Activated CD8-positive, alpha-beta T cell treated with anti-CD3 and anti-CD28 coated beads, Interleukin-2, amount 10 ng/mL, durations not matched to agents 7 days and 5 days (primary cell): ENCODE results near the gene SLC7A10. TPM values are rescaled to one million over a fixed set of nuclear protein-coding genes. Genes with fewer than 3 reads are reported as not detected.

Experiments
- ATAC-seq: fragments of 150-1000 bp; cut with Tn5 transposase; one replicate; pipeline ENCODE4 v1.10.0; 2021; ENCODE audit warnings: moderate library complexity
- CTCF ChIA-PET: fragments of 350-600 bp; sonication (Branson Sonifier 250); formaldehyde crosslinking; loops from one replicate; lab custom pipeline; 2021; ENCODE audit warnings: antibody characterized with exemption; lab: Charles Lee
- POLR2A ChIA-PET: fragments of 350-600 bp; sonication (Branson Sonifier 250); formaldehyde crosslinking; loops from one replicate; lab custom pipeline; 2021; ENCODE audit warnings: antibody characterized with exemption; lab: Charles Lee
- DNase-seq: peaks from one replicate; pipeline ENCODE4 v3.0.0-alpha.2; 2020
- H3K27ac Mint-ChIP-seq: one replicate; pipeline ENCODE4 v1.8.0; 2021; ENCODE audit warnings: mild to moderate bottlenecking, mixed read lengths
- H3K27me3 Mint-ChIP-seq: one replicate; pipeline ENCODE4 v1.8.0; 2021; ENCODE audit warnings: low read depth, mixed read lengths
- H3K36me3 Mint-ChIP-seq: one replicate; pipeline ENCODE4 v1.8.0; 2021; ENCODE audit warnings: low read depth, mixed read lengths
- H3K4me1 Mint-ChIP-seq: one replicate; pipeline ENCODE4 v1.8.0; 2021; ENCODE audit warnings: low read depth, mixed read lengths
- H3K4me3 Mint-ChIP-seq: one replicate; pipeline ENCODE4 v1.8.0; 2021; ENCODE audit warnings: mild to moderate bottlenecking, mixed read lengths
- H3K9me3 Mint-ChIP-seq: one replicate; pipeline ENCODE4 v1.8.0; 2022; ENCODE audit warnings: mixed read lengths; ENCODE audit not compliant: insufficient read depth
- total RNA-seq, 2 experiments: library from RNA; stranded (reverse); gene quantifications; one replicate each; pipeline ENCODE4 v1.2.3, GENCODE V29; 2021

The SLC7A10 gene
- total RNA-seq, 2 experiments from 2014 or later, result not detected

GRCh38 chr19:33201886-33202545 is 23.6 kb downstream of the SLC7A10 start:
- ATAC-seq, result no peak
- Mint-ChIP-seq H3K36me3 (no peaks in the 10 kb centered on the region), H3K27me3 (peaks cover 2% of the 10 kb centered on the region), H3K27ac (no peak overlapping the region), H3K4me1 (no peaks in the 10 kb centered on the region), H3K9me3 (no peaks in the 10 kb centered on the region), H3K4me3 (no peak overlapping the region)
- ChIA-PET CTCF (no interaction called here), POLR2A (no interaction called here)
- DNase-seq, result no peak

DNA sequence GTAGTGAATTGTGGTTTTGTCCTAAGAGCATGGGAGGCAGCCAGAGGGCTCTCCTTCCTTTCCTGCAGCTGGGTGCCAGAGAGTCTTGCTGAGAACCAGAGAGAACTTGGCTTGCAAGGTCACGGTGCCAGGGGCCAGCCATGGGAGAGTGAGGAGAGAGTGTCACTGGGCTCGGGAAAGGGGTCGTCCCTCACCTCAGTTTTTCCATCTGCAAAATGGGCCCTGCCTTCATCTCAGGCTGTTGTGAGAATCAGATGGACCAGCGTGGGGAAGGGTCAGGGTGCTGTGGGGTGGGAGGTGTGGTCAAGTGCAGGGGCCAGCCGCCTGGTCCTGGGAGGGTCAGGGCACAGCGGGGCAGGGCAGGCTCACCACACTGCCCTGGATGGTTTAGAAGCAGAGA is 24.2 kb downstream of the SLC7A10 start:
- no peak overlapping the region for H3K4me3 Mint-ChIP-seq
- CTCF ChIA-PET, result no interaction called here
- POLR2A ChIA-PET, result no interaction called here

DNA sequence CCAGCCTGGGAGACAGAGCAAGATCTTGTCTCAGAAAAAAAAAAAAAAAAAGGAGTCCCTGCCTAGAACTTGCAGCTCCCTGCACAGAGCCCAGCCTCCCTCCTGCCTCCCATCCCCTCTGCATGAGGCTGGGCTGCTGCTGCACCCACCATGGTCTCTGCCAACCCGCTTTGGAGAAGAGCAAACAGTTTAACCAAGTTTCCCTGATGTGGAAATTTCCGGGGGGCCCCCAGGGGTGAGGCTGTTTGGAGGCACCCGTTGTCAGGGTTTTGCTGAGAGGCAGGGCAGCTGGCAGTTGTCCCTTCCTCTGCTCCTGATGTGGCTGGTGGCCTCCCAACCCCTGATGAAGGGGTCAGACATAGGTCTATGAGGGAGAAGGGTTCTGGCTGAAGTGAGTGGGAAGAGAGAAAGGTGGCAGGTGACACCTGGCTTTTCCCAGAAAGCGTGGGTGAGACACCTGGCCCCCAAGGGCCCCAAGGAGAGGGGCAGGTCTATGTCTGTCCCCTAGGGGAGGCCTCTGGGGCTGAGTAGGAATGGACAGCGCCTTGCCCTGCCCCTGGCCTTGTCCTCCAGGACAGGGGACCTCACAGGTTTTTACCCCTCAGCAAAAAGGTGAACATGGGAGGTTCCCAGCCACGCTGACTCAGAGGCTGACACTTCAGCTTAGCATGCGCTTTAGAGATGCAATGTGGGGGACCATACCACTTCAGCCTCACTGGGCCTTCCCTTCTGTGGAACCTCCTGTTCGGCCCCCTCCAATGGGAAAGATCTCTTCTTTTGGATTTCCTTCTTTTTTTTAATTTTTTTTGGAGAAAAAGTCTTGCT is 26.0 kb downstream of the SLC7A10 start:
- ChIA-PET POLR2A (no interaction called here), CTCF (no interaction called here)
- H3K36me3 Mint-ChIP-seq, result no peaks in the 10 kb centered on the region
- DNase-seq (no peak), ATAC-seq (no peak)
- peaks cover 9% of the 10 kb centered on the region for H3K27me3 Mint-ChIP-seq
- no peaks in the 10 kb centered on the region for H3K9me3 Mint-ChIP-seq
- H3K4me3 Mint-ChIP-seq, result no peak overlapping the region
- H3K27ac Mint-ChIP-seq, result no peak overlapping the region
- H3K4me1 Mint-ChIP-seq, result no peaks in the 10 kb centered on the region

More for the DNA sequence above, 24.2 kb downstream of the SLC7A10 start:
- H3K27me3 Mint-ChIP-seq, result peaks cover 6% of the 10 kb centered on the region
- no peak overlapping the region for H3K27ac Mint-ChIP-seq
- no peaks in the 10 kb centered on the region for H3K36me3 Mint-ChIP-seq
- DNase-seq (no peak), ATAC-seq (no peak)
- H3K9me3 Mint-ChIP-seq, result no peaks in the 10 kb centered on the region
- no peaks in the 10 kb centered on the region for H3K4me1 Mint-ChIP-seq

GRCh38 chr19:33198169-33198568 is 27.5 kb downstream of the SLC7A10 start:
- no peak for DNase-seq
- CTCF ChIA-PET, result interaction anchor here (1.8 to 3.1 kb wide), 2 partner anchors 14 to 17 kb away, joined by 6 to 18 read pairs; no protein-coding TSS in a partner anchor
- POLR2A ChIA-PET, result no interaction called here
- Mint-ChIP-seq H3K9me3 (no peaks in the 10 kb centered on the region), H3K27ac (no peak overlapping the region), H3K4me3 (no peak overlapping the region), H3K4me1 (no peaks in the 10 kb centered on the region), H3K27me3 (peaks cover 16% of the 10 kb centered on the region), H3K36me3 (no peaks in the 10 kb centered on the region)
- ATAC-seq, result no peak

DNA sequence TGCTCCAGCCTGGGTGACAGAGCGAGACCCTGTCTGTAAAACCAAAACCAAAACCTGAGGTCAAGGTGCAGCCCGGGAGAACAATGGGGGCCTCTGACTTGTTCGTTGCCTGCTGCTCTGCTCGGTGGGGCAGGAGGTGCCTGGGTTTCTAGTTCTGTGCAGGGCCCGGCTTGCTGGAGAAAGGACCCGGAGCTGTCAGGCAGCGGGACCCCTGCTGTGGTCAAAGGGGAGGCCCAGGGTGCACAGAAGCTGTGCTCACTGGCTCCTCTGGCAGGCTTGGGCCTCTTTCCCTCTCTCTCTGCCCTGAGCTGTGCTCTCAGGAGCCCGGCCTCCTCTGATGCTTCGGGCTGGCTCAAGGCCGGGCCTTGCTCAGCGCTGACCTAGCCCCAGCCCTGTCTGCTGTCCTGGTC is 28.1 kb downstream of the SLC7A10 start:
- POLR2A ChIA-PET, result no interaction called here
- no peaks in the 10 kb centered on the region for H3K4me1 Mint-ChIP-seq
- peaks cover 21% of the 10 kb centered on the region for H3K27me3 Mint-ChIP-seq
- no peak overlapping the region for H3K4me3 Mint-ChIP-seq
- no peaks in the 10 kb centered on the region for H3K9me3 Mint-ChIP-seq
- H3K27ac Mint-ChIP-seq, result no peak overlapping the region
- ATAC-seq (no peak), DNase-seq (no peak)
- no peaks in the 10 kb centered on the region for H3K36me3 Mint-ChIP-seq
- CTCF ChIA-PET, result interaction anchor here (1.3 to 3.1 kb wide), 3 partner anchors 14 to 53 kb away, joined by 3 to 18 read pairs (median 6); no protein-coding TSS in a partner anchor

DNA sequence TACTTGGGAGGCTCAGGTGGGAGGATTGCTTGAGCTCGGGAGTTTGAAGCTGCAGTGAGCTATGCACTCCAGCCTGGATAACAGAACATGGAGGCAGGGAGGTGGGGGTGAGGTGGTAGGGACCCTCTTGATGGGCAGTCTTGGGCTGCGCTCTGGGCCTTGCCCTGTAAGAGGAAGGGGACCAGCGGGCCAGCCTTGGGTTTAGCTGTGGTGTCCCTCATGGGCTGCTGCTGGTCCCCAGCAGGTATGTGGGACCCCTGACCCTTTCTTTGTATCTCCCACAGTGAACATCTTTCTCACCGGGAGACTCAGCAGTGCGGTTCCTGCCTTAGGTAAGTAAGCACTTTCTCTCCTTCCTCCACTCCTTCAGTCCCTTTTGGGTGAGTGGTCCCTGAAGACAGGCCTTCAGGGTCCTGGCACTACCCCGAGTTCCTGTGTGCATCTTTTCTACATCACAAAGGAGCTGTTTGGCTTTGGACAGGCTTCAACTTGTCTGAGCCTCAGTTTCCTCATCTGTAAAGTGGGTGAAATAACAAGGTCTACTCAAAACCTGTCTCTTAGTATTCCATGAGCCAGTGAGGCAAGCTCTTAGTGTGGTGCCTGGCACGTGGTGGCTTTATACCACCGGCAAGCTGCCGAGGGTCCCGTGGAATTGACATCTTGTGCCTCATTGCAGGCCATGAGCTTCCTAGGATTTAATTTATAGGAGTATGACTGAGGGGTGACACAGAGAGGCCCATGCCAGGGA is 29.0 kb downstream of the SLC7A10 start:
- POLR2A ChIA-PET, result no interaction called here
- CTCF ChIA-PET, result interaction anchor here (1.3 to 3.1 kb wide), 3 partner anchors 13 to 52 kb away, joined by 3 to 18 read pairs (median 6); no protein-coding TSS in a partner anchor
- ATAC-seq (no peak), DNase-seq (no peak)
- Mint-ChIP-seq H3K9me3 (no peaks in the 10 kb centered on the region), H3K27me3 (peaks cover 31% of the 10 kb centered on the region), H3K27ac (no peak overlapping the region), H3K4me3 (no peak overlapping the region), H3K4me1 (no peaks in the 10 kb centered on the region), H3K36me3 (no peaks in the 10 kb centered on the region)

DNA sequence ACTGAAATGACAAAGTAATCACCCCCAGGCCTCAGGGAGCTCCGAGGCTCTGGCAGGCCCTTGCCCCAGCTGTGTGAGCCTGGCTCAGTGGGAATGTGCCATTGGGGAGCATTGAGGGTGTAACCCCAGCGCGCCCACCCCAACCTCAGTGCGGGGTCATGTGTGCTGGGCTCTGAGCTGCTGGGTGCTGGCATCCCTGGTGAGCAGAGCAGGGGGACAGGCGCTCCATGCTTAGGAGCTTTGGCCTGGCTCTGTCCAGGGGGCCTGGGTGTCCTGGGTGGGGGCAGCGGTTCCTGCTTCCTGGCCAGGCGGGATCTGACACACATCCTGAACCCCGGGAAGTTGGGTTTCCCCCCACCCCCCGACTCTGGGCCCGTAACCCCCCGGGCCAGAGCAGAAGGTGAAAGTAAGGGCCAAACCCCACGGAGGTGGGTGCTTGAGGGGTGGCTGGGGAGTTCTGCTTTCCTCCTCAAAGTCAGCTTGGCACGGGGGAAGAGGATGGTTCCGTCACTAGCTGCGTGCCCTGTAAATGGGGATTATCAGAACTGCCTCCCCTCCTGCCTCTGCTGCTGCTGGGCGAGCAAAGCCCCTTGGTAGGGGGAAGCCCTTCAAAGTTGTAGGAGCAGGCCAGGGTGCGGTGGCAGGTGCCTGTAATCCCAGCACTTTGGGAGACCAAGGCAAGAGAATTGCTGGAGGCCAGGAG is 29.9 kb downstream of the SLC7A10 start:
- POLR2A ChIA-PET, result no interaction called here
- DNase-seq, result no peak
- H3K9me3 Mint-ChIP-seq, result no peaks in the 10 kb centered on the region
- peaks cover 34% of the 10 kb centered on the region for H3K27me3 Mint-ChIP-seq
- no peak for ATAC-seq
- CTCF ChIA-PET, result interaction anchor here (3.1 kb wide), 1 partner anchor 12 kb away, joined by 18 read pairs; no protein-coding TSS in a partner anchor
- H3K4me1 Mint-ChIP-seq, result no peaks in the 10 kb centered on the region
- H3K36me3 Mint-ChIP-seq, result no peaks in the 10 kb centered on the region
- H3K27ac Mint-ChIP-seq, result no peak overlapping the region
- no peak overlapping the region for H3K4me3 Mint-ChIP-seq

DNA sequence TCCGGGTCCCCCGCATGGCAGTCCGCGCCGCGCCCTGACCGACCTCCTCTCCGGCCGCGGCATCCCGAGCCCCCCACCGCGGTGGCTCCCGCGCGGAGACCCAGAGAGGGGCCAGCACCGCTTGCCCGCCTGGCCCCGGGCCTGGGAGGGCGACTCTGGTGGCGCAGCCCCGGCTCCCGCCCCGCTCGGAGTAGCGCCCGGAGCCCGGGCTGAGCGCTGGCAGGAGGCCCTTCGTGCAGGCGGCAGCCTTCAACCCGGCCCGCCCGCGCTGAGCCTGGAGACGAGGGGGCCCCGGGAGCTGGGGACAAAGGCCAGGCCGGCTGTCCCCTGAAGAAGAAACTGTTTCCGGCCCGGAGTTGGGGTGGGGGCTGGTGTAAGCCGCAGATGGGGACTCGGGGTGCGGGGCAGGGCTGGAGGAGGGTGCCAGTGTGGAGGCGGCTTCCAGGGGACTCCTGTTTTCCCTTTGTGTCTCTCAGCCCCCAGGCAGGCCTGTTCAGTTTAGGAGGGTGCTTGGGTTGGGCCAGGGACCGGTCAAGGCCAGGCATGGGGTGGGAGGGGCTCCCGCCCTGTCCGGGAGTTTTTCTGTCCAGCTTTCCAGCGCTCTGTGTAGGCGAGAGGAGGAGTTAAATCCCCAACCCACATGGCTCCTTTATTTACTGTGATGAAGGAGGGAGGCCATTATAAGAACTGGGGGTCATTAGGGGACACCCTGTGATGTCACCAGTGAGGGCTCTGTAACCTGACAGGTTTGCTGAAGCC is 30.6 kb downstream of the SLC7A10 start:
- Mint-ChIP-seq H3K27ac (no peak overlapping the region), H3K27me3 (peaks cover 38% of the 10 kb centered on the region), H3K4me1 (no peaks in the 10 kb centered on the region), H3K9me3 (no peaks in the 10 kb centered on the region), H3K36me3 (no peaks in the 10 kb centered on the region), H3K4me3 (peak overlapping the region; percentile 18)
- DNase-seq (no peak), ATAC-seq (peak; percentile 38)
- CTCF ChIA-PET, result no interaction called here
- POLR2A ChIA-PET, result no interaction called here

DNA sequence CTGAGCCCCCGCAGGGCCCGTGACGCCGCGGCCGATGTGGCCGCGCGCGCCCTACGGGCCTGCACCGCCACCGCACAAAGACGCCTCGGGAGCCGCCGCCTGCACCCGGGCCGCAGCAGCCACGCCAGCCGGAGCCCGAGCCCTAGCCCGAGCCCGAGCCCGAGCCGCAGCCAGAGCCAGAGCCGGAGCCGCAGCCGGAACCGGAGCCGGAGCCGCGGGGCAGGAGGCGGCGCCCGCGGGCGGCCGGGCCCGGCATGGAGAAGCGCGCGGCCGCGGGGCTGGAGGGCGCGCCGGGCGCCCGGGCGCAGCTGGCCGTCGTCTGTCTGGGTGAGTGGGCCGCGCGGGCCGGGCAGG is 31.1 kb downstream of the SLC7A10 start:
- peaks cover 38% of the 10 kb centered on the region for H3K27me3 Mint-ChIP-seq
- DNase-seq (no peak), ATAC-seq (peak; percentile 37)
- no peaks in the 10 kb centered on the region for H3K36me3 Mint-ChIP-seq
- POLR2A ChIA-PET, result no interaction called here
- CTCF ChIA-PET, result no interaction called here
- H3K4me1 Mint-ChIP-seq, result no peaks in the 10 kb centered on the region
- no peaks in the 10 kb centered on the region for H3K9me3 Mint-ChIP-seq
- H3K27ac Mint-ChIP-seq, result no peak overlapping the region
- no peak overlapping the region for H3K4me3 Mint-ChIP-seq

DNA sequence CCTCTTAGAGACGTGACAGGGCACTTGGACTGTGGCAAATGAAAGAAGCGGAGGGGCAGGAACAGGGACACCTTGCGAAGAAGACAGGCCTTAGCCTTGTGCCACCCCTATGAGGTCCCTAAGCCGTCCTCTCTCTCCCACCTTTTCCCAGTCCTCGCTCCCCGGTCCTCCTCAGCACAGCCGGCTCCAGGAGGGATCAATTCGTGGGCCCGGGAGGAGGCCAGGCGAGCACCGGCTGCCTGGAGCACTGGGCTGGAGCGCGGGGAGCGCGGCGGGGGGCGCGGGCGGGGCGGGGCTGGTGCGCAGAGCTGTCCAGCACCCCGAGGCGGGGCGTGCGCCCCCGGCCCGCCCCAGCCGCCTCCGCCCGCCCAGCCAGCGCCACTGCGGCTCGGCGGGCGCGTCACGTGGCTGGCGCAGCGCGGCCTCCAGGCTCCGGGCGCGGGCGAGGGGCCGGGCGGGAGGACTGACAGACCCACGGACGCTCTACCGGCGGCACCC is 31.7 kb downstream of the SLC7A10 start, which contains the start of gene LRP3:
LRP3 (plus strand) TSS at position 466 of the 498 bp plus-strand sequence. CDS start 456 bp downstream, outside the sequence.
- DNase-seq, result no peak
- H3K4me3 Mint-ChIP-seq, result peak within 1 kb of the TSS; percentile 18
- H3K36me3 Mint-ChIP-seq, result no peaks in the 10 kb centered on the region
- no peaks in the 10 kb centered on the region for H3K4me1 Mint-ChIP-seq
- ChIA-PET CTCF (no interaction called here), POLR2A (no interaction called here)
- H3K27ac Mint-ChIP-seq, result no peak within 1 kb of the TSS
- ATAC-seq, result peak; percentile 44
- no peaks in the 10 kb centered on the region for H3K9me3 Mint-ChIP-seq
- peaks cover 38% of the 10 kb centered on the region for H3K27me3 Mint-ChIP-seq
